Measurements from ENCODE around the gene CDH11. TPM values are rescaled to one million over a fixed set of nuclear protein-coding genes. Genes with fewer than 3 reads are reported as not detected.
A peak's percentile ranks its signal among the peaks of the same experiment; 100 is the strongest.

Gene CDH11
- total and polyA plus RNA-seq, 10 donors, result 4.3 to 721 (median 305) TPM

DNA sequence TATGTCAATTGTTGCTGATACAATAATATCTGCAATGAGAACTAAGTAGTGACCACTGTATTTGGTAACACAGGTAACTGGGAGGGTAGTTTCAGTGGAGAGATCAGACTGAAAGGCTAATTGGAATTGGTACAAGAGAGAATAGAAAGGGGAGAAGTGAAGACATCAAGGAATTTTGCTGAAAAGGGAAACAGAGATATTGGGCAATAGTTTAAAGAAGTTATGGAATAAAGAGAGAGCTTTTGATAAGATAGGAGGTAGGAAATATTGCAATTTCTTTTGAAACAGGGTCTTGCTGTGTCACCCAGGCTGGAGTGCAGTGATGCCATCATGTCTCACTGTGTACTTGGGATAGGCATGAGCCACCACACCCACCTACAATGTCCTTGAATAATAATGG, 26.9 kb upstream of the CDH11 start:
- Histone ChIP-seq H3K4me3 (no peak overlapping the region), H3K4me1 (no peaks in the 10 kb centered on the region), H3K27ac (no peak overlapping the region), H3K9me3 (no peaks in the 10 kb centered on the region), H3K36me3 (no peaks in the 10 kb centered on the region), H3K27me3 (replicated peaks in 1 of 7) (no peaks in the 10 kb centered on the region)
- TF ChIP-seq, protein P1, sequence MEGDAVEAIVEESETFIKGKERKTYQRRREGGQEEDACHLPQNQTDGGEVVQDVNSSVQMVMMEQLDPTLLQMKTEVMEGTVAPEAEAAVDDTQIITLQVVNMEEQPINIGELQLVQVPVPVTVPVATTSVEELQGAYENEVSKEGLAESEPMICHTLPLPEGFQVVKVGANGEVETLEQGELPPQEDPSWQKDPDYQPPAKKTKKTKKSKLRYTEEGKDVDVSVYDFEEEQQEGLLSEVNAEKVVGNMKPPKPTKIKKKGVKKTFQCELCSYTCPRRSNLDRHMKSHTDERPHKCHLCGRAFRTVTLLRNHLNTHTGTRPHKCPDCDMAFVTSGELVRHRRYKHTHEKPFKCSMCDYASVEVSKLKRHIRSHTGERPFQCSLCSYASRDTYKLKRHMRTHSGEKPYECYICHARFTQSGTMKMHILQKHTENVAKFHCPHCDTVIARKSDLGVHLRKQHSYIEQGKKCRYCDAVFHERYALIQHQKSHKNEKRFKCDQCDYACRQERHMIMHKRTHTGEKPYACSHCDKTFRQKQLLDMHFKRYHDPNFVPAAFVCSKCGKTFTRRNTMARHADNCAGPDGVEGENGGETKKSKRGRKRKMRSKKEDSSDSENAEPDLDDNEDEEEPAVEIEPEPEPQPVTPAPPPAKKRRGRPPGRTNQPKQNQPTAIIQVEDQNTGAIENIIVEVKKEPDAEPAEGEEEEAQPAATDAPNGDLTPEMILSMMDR (IDR thresholded peaks at IDR 0.05 in 8 of 11, conservative IDR thresholded peaks at IDR 0.05 in 3 of 11), result no peak
- TF ChIP-seq POLR2A (IDR thresholded peaks at IDR 0.05), result no peak
- TF ChIP-seq POLR2AphosphoS5 (IDR thresholded peaks at IDR 0.05), result no peak
- intact Hi-C loops (cut with DNase I; ENCODE audit: low total_unique reads), result no loop called here
- DNase-seq, result no peak

DNA sequence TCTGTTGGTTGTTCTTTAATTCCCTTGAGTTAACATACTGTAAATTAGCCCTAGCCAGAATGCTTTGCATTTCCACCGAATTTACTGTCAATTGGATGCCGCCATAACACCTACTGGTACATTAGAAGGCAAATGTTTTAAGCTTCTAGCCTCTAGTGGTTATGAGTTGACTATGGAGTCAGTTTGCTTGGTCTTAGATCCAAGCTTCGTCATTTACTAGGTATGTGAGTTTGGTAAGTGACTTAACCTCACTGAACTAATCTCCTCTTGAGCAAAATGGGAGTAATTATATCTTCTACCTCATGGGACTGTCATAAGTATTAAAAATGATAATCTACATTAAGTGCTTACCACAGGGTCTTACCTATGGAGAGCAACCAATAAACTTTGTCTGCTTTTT, 20.4 kb upstream of the CDH11 start:
- no peaks in the 10 kb centered on the region for H3K4me1 ChIP-seq
- intact Hi-C loops (cut with DNase I; ENCODE audit: low total_unique reads), result no loop called here
- DNase-seq, result no peak
- H3K27ac ChIP-seq, result no peak overlapping the region
- TF ChIP-seq, protein P1 (IDR thresholded peaks at IDR 0.05 in 8 of 11, conservative IDR thresholded peaks at IDR 0.05 in 3 of 11), result no peak
- TF ChIP-seq POLR2A (IDR thresholded peaks at IDR 0.05) (no peak), POLR2AphosphoS5 (IDR thresholded peaks at IDR 0.05) (no peak)
- 82 to 87% (median 85%) methylated on average over 3 of the region's 3 CpGs for WGBS, 5 donors
- H3K9me3 ChIP-seq, result no peaks in the 10 kb centered on the region
- no peak overlapping the region for H3K4me3 ChIP-seq
- H3K27me3 ChIP-seq (replicated peaks in 1 of 7), result no peaks in the 10 kb centered on the region
- no peaks in the 10 kb centered on the region for H3K36me3 ChIP-seq

DNA sequence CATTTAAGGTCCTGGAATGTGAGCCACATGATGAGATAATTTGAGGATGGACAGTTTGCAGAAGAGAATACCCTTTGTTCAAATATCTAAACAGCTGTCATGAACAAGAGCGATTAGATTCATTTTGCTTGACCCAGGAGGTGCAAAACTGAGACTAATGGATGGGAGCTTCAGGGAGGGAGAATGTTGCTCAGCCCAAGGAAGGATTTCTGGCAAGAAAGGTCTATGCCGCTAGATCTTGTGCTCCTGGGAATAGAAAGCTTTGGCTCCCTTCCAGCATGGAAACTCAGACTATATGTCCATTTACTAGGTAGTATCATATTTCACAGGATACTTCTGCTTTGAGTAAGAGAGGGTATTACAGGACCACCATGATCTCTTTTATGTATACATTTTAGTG, 14.8 kb upstream of the CDH11 start:
- Histone ChIP-seq H3K36me3 (no peaks in the 10 kb centered on the region), H3K9me3 (no peaks in the 10 kb centered on the region), H3K4me3 (no peak overlapping the region), H3K4me1 (no peaks in the 10 kb centered on the region), H3K27me3 (replicated peaks in 1 of 7) (no peaks in the 10 kb centered on the region), H3K27ac (no peak overlapping the region)
- intact Hi-C loops (cut with DNase I; ENCODE audit: low total_unique reads), result no loop called here
- TF ChIP-seq, protein P1 (IDR thresholded peaks at IDR 0.05 in 8 of 11, conservative IDR thresholded peaks at IDR 0.05 in 3 of 11), result no peak
- TF ChIP-seq POLR2AphosphoS5 (IDR thresholded peaks at IDR 0.05) (no peak), POLR2A (IDR thresholded peaks at IDR 0.05) (no peak)
- no peak for DNase-seq
- 83 to 97% (median 89%) methylated on average over 2 of the region's 2 CpGs for WGBS, 5 donors

DNA sequence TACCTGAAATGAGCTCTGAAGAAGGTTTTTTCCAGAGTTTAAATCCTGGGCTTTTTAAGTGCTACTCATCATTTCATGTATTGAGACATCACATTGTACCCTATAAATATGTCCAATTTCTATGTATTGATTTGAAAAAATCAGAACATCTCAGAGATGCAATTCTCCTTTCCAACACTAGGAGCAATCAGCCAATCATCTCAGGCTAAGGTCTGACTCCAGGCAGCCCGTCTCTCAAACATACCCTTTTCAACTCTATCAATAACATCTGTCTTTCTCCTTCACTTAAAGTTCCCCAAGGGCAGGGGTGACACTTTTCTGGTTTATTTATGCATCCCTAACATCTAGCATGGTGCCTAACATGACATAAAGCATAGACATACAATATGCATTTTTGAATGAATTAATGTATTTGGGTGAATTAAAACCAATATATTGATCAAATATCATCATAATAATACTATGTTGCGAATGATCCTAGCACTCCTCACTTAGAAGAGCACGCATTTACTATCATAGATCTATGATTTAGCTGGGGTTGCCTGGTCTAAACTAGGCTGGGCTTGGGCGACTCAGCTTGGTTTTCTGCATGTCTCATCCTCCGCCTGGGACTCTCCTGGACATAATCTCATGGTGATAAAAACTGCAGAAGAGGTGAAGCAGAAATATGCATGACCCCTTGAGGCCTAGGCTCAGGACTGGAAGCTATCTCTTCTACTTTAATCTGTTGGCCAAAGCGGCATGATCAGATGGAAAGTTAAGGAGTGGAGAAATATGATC, 5.2 kb upstream of the CDH11 start:
- peaks cover 0 to 27% (median 15%) of the 10 kb centered on the region in 7 donors for H3K27me3 ChIP-seq (replicated peaks in 1 of 7)
- no peaks in the 10 kb centered on the region for H3K36me3 ChIP-seq
- intact Hi-C loops (cut with DNase I; ENCODE audit: low total_unique reads), result loop anchor here (10.0 kb wide), 1 partner anchor 178 kb away; no protein-coding TSS in a partner anchor
- no peak overlapping the region for H3K27ac ChIP-seq
- 91 to 95% (median 92%) methylated on average over 6 of the region's 6 CpGs for WGBS, 5 donors
- H3K9me3 ChIP-seq, result no peaks in the 10 kb centered on the region
- DNase-seq, result no peak
- H3K4me3 ChIP-seq, result no peak overlapping the region
- peaks cover 0 to 16% (median 2%) of the 10 kb centered on the region in 6 donors for H3K4me1 ChIP-seq
- TF ChIP-seq POLR2AphosphoS5 (IDR thresholded peaks at IDR 0.05) (no peak), POLR2A (IDR thresholded peaks at IDR 0.05) (no peak)
- TF ChIP-seq, protein P1 (IDR thresholded peaks at IDR 0.05 in 8 of 11, conservative IDR thresholded peaks at IDR 0.05 in 3 of 11), result peak in 1 of 11 experiments; percentile 12

Data from spleen (tissue), 11 donors.